DMS 273 treated with DMSO at 0.1 percent for 48 hours (cell line): Measurements from ENCODE around the gene PGM3.

ENCODE experiments used
- DNase-seq: peaks from one replicate; lab custom pipeline; 2025; lab: John Stamatoyannopoulos, UW

Gene PGM3

DNA sequence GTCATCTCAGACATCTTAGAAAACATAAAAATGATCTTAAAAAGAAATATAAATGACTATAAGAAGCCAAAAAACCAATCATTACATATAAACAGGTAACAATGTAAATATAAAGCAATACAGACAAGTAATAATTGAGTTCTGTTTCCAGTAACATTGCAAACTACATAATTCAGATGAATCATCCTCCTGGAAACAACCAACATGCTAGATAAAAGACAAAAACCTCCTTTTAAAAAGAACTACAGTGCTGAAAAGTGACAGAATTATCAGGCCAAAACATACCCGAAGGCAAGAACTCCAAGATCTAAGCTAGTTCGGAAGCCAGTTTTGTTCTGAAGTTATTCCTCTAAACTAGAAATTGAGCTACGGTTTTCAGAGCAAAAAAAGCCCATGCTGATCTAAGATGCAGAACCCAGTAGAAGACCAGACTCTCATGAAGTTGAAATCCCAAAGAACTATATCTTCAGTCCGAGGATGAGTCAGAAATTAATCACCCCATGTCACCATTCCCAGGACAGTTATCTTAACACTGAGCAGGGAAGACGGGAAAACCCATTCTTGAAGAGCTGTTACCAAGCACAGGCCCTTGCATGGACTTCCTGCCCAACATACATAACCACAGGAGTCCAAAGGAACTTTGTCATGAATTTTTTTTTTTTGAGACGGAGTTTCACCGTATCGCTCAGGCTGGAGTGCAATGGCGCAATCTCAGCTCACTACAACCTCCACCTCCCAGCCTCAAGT, 9.8 kb downstream of the PGM3 start:
- DNase-seq: no peak

DNA sequence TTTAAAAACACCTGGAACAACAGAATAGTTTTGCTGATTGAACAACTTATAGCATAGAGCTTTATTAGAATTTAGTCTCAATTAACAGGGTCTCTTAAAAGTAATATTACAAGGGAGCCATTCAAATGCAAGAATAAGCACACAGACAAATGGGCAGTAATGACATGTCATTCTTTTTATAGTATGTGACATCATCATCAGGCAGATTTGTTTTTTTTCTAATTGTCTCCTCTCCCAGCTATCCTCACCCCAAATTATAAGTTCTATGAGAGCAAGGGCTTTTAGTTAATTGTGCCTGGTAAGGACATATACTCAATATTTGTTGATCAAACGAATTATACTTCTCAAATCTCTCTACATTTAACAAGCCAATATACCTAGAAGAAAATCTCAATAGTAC, 11.0 kb downstream of the PGM3 start:
- DNase-seq: no peak

- no peak for DNase-seq
These were observed 12.6 kb downstream of the PGM3 start for GRCh38 chr6:83180426-83180950.

DNA sequence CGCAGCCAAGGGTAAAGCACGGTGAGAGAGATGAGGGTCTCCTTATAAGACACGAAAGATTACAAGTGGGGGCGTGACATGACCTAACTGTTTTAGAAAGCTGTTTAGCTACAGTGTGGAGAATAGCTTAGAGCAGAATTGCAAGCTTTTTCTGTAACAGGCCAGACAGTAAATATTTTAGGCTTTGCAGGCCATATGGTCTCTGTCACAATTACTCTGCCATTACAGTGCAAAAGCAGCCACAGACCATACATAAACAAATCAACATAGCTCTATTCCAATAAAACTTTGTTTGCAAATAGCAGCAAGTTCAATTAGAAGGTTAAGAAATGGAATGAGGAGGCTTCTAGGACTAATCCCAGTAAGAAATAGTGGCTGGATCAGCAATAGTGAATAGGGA, 16.8 kb downstream of the PGM3 start:
- DNase-seq: no peak

- no peak for DNase-seq
These were observed 23.6 kb downstream of the PGM3 start for GRCh38 chr6:83169511-83169910.

DNA sequence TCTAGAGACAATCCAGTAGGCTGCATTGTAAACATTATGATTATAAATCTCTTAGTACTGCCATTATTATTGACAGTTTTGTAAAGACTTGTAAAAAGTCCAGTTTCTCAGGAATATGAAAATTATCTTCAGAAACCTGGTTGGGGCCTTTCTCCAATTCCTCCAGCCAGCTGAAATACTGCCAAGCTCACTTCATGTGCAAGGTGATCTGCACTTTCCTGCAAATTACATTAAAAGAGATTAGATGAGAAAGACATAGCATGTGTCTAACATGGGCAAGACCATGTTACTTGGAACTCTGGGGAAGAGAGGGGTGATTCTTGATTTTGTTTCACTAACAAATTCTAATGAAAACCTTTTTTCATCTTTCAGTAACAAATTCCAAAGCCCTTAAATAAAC, 24.0 kb downstream of the PGM3 start:
- no peak for DNase-seq

GRCh38 chr6:83168556-83168955, 24.5 kb downstream of the PGM3 start:
- no peak for DNase-seq

GRCh38 chr6:83167726-83168278, 25.3 kb downstream of the PGM3 start:
- no peak for DNase-seq

GRCh38 chr6:83160167-83160566, 32.9 kb downstream of the PGM3 start:
- DNase-seq: no peak

DNA sequence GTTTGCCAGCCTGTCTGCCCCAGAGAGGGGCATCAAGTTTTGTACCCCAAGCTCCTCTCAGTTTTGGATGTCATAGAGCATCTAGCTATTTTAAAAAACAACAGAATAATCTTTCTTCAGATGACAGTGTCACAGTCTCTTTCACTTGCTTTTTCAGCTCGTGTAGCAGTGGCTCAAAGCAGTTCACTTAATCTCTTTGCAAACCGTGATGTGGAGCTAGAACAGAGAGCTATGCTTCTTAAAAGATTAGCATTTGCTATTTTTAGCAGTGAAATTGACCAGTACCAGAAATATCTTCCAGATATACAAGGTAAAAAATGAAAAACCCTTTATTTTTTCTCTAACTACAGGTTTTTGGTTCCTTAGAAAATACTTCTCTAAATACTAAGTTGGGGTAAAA, 37.3 kb downstream of the PGM3 start:
- DNase-seq: no peak

GRCh38 chr6:83153883-83154521, 39.1 kb downstream of the PGM3 start:
- peak; percentile 5 for DNase-seq

GRCh38 chr6:83152913-83153312, 40.2 kb downstream of the PGM3 start:
- no peak for DNase-seq

GRCh38 chr6:83151114-83151513, 42.0 kb downstream of the PGM3 start:
- DNase-seq: no peak

GRCh38 chr6:83138758-83139157, 54.3 kb downstream of the PGM3 start:
- no peak for DNase-seq

- no peak for DNase-seq
These were observed 54.8 kb downstream of the PGM3 start for GRCh38 chr6:83138118-83138722.

GRCh38 chr6:83132121-83132520, 60.9 kb downstream of the PGM3 start:
- DNase-seq: no peak

DNA sequence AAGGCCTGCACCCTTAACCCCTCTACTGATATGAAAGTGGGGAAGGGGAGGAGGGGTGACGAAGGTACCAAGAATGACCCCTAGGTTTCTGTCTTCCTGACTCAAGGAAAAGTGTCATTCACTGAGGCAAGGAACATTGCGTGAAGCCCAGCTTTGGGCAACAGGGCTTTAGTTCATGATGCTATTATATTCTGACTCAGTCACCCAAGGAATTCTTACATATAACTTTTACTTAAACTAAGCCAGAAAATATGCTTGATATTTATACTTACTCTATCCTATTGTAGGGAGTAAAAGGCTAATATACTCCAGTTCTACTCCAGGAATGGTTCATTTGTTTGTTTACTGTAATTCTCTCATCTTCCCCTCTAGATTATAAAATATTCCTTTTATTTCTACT, 65.1 kb downstream of the PGM3 start:
- no peak for DNase-seq

DNA sequence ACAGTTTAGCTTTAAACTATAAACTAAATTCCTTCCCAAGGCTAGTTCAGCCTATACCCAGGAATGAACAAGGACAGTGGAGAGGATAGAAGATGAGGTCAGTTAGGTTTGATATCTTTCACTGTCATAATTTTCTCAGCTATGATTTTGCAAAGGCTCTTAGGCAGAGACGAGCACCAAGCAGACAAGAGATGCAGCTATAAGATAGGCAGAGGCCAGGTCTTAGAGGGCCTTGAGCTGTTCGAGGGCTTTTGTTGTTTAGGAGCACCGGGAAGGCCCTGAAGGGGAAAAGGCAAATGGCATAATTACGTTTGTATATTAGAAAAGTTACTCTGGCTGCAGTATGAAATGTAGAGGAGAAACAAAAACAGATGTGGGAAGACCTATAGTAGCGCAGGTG, 65.8 kb downstream of the PGM3 start:
- no peak for DNase-seq

DNA sequence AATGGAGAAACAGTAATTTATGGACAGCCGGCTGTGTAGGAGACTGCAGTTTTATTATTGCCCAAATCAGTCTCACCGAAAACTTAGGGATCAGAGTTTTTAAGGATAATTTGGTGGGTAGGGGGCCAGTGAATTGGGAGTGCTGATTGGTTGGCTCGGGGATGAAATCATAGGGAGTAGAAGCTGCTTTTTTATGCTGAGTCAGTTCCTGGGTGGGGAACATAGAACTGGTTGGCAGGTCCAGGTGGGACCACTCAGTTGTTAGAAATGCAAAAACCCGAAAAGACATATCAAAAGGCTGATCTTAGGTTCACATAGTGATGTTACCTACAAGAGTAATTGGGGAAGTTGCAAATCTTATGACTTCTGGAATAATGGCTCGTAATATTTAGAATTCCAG, 66.3 kb downstream of the PGM3 start:
- no peak for DNase-seq

- no peak for DNase-seq
These were observed 66.8 kb downstream of the PGM3 start for GRCh38 chr6:83126223-83126622.

DNA sequence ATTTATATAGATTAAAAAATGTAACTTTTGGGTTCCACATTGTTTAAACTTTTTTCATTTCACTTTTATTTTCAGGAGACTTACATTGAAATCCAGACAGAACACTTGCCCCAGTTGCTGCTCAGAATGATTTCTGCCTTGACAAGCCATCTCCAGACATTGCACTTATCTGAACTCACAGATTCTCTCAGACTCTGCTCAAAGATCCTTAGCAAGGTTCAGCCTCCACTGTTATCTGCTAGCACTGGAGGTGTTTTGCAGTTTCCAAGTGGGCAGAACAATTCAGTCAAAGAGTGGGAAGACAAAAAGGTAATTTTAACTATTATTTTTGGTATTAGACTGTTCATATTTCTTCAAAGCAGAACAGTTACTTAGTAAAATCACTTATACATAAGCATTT, 67.6 kb downstream of the PGM3 start:
- DNase-seq: no peak

DNA sequence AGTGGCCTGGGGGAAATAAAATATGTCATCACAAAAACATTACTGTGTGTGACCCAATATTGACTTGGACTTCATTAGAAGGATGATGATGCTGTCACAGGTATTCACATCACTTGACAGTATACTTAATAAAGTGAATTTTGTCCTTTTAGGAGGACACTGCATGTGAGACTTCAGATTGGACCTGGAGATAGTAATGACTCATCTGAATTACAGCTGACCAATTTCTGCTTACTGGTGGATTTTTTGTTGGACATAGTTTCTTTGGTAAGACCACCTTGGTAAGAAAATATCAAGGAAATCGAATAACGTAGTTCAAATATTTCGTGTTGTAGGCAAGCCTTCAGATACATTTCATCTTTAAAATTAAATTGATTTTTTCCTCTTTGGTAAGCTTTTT, 68.5 kb downstream of the PGM3 start:
- no peak for DNase-seq

DNA sequence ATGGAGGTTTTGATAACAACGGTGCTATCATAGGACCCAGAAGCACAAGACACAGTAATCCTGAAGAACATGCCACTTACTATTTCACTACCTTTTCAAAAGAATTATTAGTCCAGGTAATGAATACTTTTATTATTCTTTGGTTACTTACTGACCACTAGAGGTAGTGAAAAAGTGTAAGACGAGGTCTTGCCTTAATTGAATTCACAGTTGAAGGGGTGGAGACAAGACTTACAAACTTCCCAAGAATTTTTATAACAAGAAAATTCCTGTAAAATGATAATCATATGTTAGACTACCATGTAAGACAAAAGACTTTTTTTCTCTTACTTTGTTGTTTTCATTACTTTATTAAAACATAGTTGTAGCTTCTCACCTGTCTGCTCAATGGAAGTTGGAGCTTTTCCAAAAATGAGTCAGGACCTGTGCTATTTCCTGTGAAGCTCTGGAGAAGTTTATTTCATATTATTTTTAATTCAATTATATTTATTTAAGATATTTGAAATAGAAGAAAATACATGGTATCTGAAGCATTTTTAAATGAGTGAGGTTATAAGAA, 73.2 kb downstream of the PGM3 start:
- no peak for DNase-seq
